OCI-LY7 (cell line): ENCODE data around the gene CYB5RL. TPM values are rescaled to one million over a fixed set of nuclear protein-coding genes. Genes with fewer than 3 reads are reported as not detected.

Experiments
- BruUV-seq: library from RNA; stranded (reverse); fragments of 400-500 nt; replicated peaks from 2 replicates; lab custom pipeline; 2021; lab: Mats Ljungman, UMichigan
- CTCF ChIA-PET: fragments of 300-600 bp; sonication (Branson Sonifier 250); formaldehyde crosslinking; loops from one replicate; lab custom pipeline; 2022; ENCODE audit warnings: antibody characterized with exemption; ENCODE audit not compliant: unreplicated experiment; lab: Charles Lee
- POLR2A ChIA-PET: fragments of 300-600 bp; sonication (Branson Sonifier 250); formaldehyde crosslinking; loops from one replicate; lab custom pipeline; 2022; ENCODE audit warnings: antibody characterized with exemption; lab: Charles Lee
- DNase-seq: peaks from one replicate; pipeline ENCODE4 v3.0.0-alpha.2; 2015; ENCODE audit warnings: low spot score
- H2AFZ ChIP-seq: fragments of 200-600 bp; sonication (generic), shearing (Covaris generic); 2 replicates; pipeline ENCODE4 v1.6.1; 2014; ENCODE audit warnings: mild to moderate bottlenecking, antibody characterized with exemption, low read length, moderate library complexity
- H3K27ac ChIP-seq: fragments of 200-600 bp; sonication (generic); 2 replicates; pipeline ENCODE4 v1.5.1; 2014; ENCODE audit warnings: mixed run types, low read depth, mild to moderate bottlenecking, moderate library complexity, low read length, inconsistent platforms; ENCODE audit not compliant: poor library complexity, severe bottlenecking
- H3K36me3 ChIP-seq: fragments of 200-600 bp; sonication (generic); 2 replicates; pipeline ENCODE4 v1.6.1; 2014; ENCODE audit warnings: mild to moderate bottlenecking, antibody characterized with exemption, low read length, moderate library complexity, mixed read lengths; ENCODE audit not compliant: insufficient read depth
- H3K4me1 ChIP-seq: fragments of 200-600 bp; sonication (generic); 2 replicates; pipeline ENCODE4 v1.5.1; 2014; ENCODE audit warnings: mild to moderate bottlenecking, low read length; ENCODE audit not compliant: insufficient read depth, poor library complexity, severe bottlenecking
- H3K4me2 ChIP-seq: fragments of 200-600 bp; sonication (generic); 2 replicates; pipeline ENCODE4 v1.6.1; 2014; ENCODE audit warnings: mild to moderate bottlenecking, low read length
- H3K4me3 ChIP-seq: fragments of 200-600 bp; sonication (generic); 2 replicates; pipeline ENCODE4 v1.5.1; 2014; ENCODE audit warnings: mild to moderate bottlenecking, low read depth, low read length; ENCODE audit not compliant: poor library complexity, severe bottlenecking
- H3K79me2 ChIP-seq: fragments of 200-600 bp; sonication (generic); 2 replicates; pipeline ENCODE4 v1.6.1; 2016; ENCODE audit warnings: low read depth, mild to moderate bottlenecking, low read length, moderate library complexity, mixed read lengths; ENCODE audit not compliant: insufficient read depth
- H3K9me2 ChIP-seq: fragments of 200-600 bp; sonication (generic); 2 replicates; pipeline ENCODE4 v1.6.1; 2016; ENCODE audit warnings: mild to moderate bottlenecking, low read length, mixed read lengths; ENCODE audit not compliant: insufficient read depth
- H3K9me3 ChIP-seq: fragments of 200-600 bp; sonication (generic); 2 replicates; pipeline ENCODE4 v1.6.1; 2014; ENCODE audit warnings: mild to moderate bottlenecking, mixed run types, low read length, mixed read lengths
- H4K20me1 ChIP-seq: fragments of 200-600 bp; sonication (generic); 2 replicates; pipeline ENCODE4 v1.6.1; 2014; ENCODE audit warnings: mild to moderate bottlenecking, antibody characterized with exemption, low read length, moderate library complexity, mixed read lengths; ENCODE audit not compliant: insufficient read depth
- CTCF ChIP-seq: fragments of 200-600 bp; sonication (generic); conservative IDR thresholded peaks from 2 replicates; pipeline ENCODE4 v1.5.1; 2014; ENCODE audit warnings: mild to moderate bottlenecking, antibody characterized with exemption, low read length, moderate library complexity, mixed read lengths
- EZH2phosphoT487 ChIP-seq: fragments of 200-600 bp; sonication (generic); IDR thresholded peaks from 2 replicates; pipeline ENCODE4 v1.6.1; 2018; ENCODE audit warnings: low read depth, borderline replicate concordance, mild to moderate bottlenecking, mixed run types, antibody characterized with exemption, low read length, moderate library complexity, mixed read lengths
- intact Hi-C: fragments of 100-400 bp; cut with micrococcal nuclease; formaldehyde crosslinking; loops from one replicate; pipeline ENCODE4 v1.10.0; 2022; ENCODE audit not compliant: unreplicated experiment
- total RNA-seq, 2 experiments: library from RNA; depleted of rRNA in 1 of 2; stranded (reverse); fragments of >200 nt in 1 of 2; shearing (Covaris generic) in 1 of 2; gene quantifications; 2 replicates each; pipeline ENCODE4 v1.2.3, GENCODE V29; 2014 to 2022

The CYB5RL gene
- total RNA-seq, 2 experiments from 2014 or later: 10.4 to 20.6 TPM

GRCh38 chr1:54223441-54224202 is 23.8 kb upstream of the CYB5RL start:
- no peak for DNase-seq
- intact Hi-C loops: no loop called here
- no TSS peak for BruUV-seq

GRCh38 chr1:54222711-54223110 is 22.9 kb upstream of the CYB5RL start:
- Histone ChIP-seq H2AFZ (no peak overlapping the region), H4K20me1 (no peaks in the 10 kb centered on the region), H3K27ac (no peak overlapping the region), H3K4me2 (no peak overlapping the region), H3K79me2 (no peaks in the 10 kb centered on the region), H3K9me2 (no peaks in the 10 kb centered on the region), H3K9me3 (no peaks in the 10 kb centered on the region), H3K36me3 (peaks cover 33% of the 10 kb centered on the region), H3K4me3 (no peak overlapping the region), H3K4me1 (no peaks in the 10 kb centered on the region)
- DNase-seq: no peak
- TF ChIP-seq EZH2phosphoT487: no peak
- intact Hi-C loops: no loop called here
- CTCF ChIA-PET: no interaction called here
- POLR2A ChIA-PET: no interaction called here
- BruUV-seq: no TSS peak

More at GRCh38 chr1:54223441-54224202, 23.8 kb upstream of the CYB5RL start:
- ChIA-PET POLR2A (no interaction called here), CTCF (no interaction called here)
- no peaks in the 10 kb centered on the region for H3K79me2 ChIP-seq
- peaks cover 24% of the 10 kb centered on the region; the same call in 1 of the 2 replicates for H3K36me3 ChIP-seq
- no peak overlapping the region for H3K4me2 ChIP-seq
- H4K20me1 ChIP-seq: no peaks in the 10 kb centered on the region
- H3K9me2 ChIP-seq: no peaks in the 10 kb centered on the region
- TF ChIP-seq EZH2phosphoT487 (no peak), CTCF (no peak)
- H3K27ac ChIP-seq: no peak overlapping the region
- H3K9me3 ChIP-seq: no peaks in the 10 kb centered on the region
- no peaks in the 10 kb centered on the region for H3K4me1 ChIP-seq
- H2AFZ ChIP-seq: no peak overlapping the region
- H3K4me3 ChIP-seq: no peak overlapping the region

GRCh38 chr1:54221867-54222484 is 22.1 kb upstream of the CYB5RL start:
- Histone ChIP-seq H4K20me1 (no peaks in the 10 kb centered on the region), H3K9me3 (no peaks in the 10 kb centered on the region), H3K36me3 (peaks cover 41% of the 10 kb centered on the region), H3K4me1 (no peaks in the 10 kb centered on the region), H2AFZ (no peak overlapping the region), H3K4me2 (no peak overlapping the region), H3K27ac (no peak overlapping the region), H3K9me2 (no peaks in the 10 kb centered on the region), H3K4me3 (no peak overlapping the region), H3K79me2 (no peaks in the 10 kb centered on the region)
- no peak for DNase-seq
- BruUV-seq: no TSS peak
- no peak for TF ChIP-seq CTCF
- no peak for TF ChIP-seq EZH2phosphoT487
- intact Hi-C loops: no loop called here
- ChIA-PET POLR2A (interaction anchor here (0.6 kb wide), 1 partner anchor 12 kb away, joined by 3 read pairs; no protein-coding TSS in a partner anchor), CTCF (no interaction called here)
